ENCODE results near the gene CPT1B. TPM values are rescaled to one million over a fixed set of nuclear protein-coding genes. Genes with fewer than 3 reads are reported as not detected.
A peak's percentile ranks its signal among the peaks of the same experiment; 100 is the strongest.

CPT1B gene
- total and polyA plus RNA-seq, 2 of the 8 experiments (the other 6 are each of a cell fraction or from before 2014, with no cell fraction given) = 34.2 to 36.2 TPM

DNA sequence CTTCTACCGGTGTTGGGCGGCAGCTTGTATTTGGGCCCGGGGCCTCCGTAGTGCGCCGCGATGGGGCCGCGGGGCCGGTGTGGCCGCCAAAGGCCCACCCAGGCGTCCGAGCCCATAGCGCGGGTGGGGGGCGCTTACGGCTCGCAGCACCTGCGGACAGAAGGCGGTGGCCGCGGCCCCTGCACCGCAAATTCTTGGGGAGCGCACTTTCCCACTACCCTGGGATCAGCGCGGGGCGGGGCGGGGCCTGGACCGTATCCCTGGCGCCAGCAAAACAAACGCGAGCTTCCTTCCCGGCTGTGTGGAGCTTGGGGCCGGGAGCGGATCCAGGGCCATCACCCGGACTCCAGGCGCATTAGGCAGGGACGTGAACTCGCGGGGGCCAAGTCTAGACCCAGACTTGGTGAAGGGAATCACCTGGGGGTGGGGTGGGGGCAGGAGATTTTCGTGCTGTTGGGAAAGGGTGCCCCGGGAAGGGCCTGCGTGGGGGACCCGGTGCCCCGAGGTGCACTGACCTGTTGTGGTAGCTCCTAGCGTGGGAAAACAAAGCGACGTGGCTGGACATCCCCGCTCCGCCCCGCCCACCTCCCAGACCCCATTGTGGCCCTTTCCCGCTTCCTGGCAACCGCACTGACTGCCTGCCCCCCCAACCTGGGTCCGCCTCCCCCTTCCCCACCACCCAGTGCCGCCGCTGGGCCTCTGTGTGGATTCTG is 46.1 kb downstream of the CPT1B start:
- Histone ChIP-seq H3K27ac (ENCODE audit: low read depth, low read length) (no peak overlapping the region), H2AFZ (ENCODE audit: low read length) (no peak overlapping the region; the same call in 1 of the 2 replicates), H3K79me2 (ENCODE audit: control insufficient read depth in 1 of 2, insufficient read depth in 2 of 2, low read length in 2 of 2) (no peaks in the 10 kb centered on the region), H3K27me3 (replicated peaks in 1 of 4; ENCODE audit: control insufficient read depth in 3 of 4, extremely low read depth in 1 of 4, insufficient read depth in 3 of 4, low read length in 3 of 4) (peaks cover 43 to 65% (median 58%) of the 10 kb centered on the region in 4 experiments), H4K91ac (replicated peaks; ENCODE audit: insufficient read length, low read length) (no peak overlapping the region), H3K56ac (replicated peaks; ENCODE audit: insufficient read length, low read depth, low read length) (no peak overlapping the region), H2BK20ac (ENCODE audit: low read length) (no peak overlapping the region), H3K9ac (replicated peaks in 1 of 4; ENCODE audit: extremely low read depth in 1 of 4, low read depth in 3 of 4, low read length in 3 of 4) (0 out of 7 replicates have a peak overlapping the region, but pooled peaks of 1 of the 4 experiments have one; percentile 35), H3K4me3 (ENCODE audit: extremely low read depth in 1 of 4, insufficient read depth in 2 of 4, low read depth in 3 of 4, low read length in 4 of 4) (peak overlapping the region; percentile 27 to 68 (median 48)), H3K4me2 (ENCODE audit: insufficient read depth in 1 of 2, low read depth in 2 of 2, low read length in 2 of 2) (peak overlapping the region; percentile 51 to 92), H3K36me3 (ENCODE audit: control insufficient read depth in 2 of 4, insufficient read depth in 4 of 4, low read length in 3 of 4) (no peaks in the 10 kb centered on the region), H3K14ac (ENCODE audit: insufficient read length) (no peak overlapping the region), H3K4me1 (replicated peaks in 1 of 4; ENCODE audit: control insufficient read depth in 3 of 4, insufficient read depth in 4 of 4, low read length in 3 of 4) (peaks cover 0 to 18% (median 7%) of the 10 kb centered on the region in 4 experiments; a peak in 5 of 7 replicates), H3K9me3 (ENCODE audit: insufficient read depth in 2 of 2, low read depth in 1 of 2, low read length in 1 of 2) (no peaks in the 10 kb centered on the region), H3K23ac (ENCODE audit: insufficient read length) (no peak overlapping the region), H4K20me1 (replicated peaks in 1 of 2; ENCODE audit: control insufficient read depth in 1 of 2, insufficient read depth in 2 of 2, low read length in 2 of 2) (peaks cover 5 to 14% of the 10 kb centered on the region in 2 experiments), H2BK5ac (ENCODE audit: low read depth, low read length) (no peak overlapping the region), H2BK12ac (ENCODE audit: low read depth, low read length) (no peak overlapping the region), H3K79me1 (ENCODE audit: low read depth, low read length) (no peaks in the 10 kb centered on the region), H4K5ac (ENCODE audit: insufficient read length, low read depth, low read length) (no peak overlapping the region), H2BK120ac (replicated peaks; ENCODE audit: low read depth, low read length) (no peak overlapping the region), H2AK5ac (ENCODE audit: low read depth, low read length) (no peak overlapping the region), H3K18ac (ENCODE audit: extremely low read depth, low read length) (no peak overlapping the region; the same call in 1 of the 2 replicates), H3K23me2 (ENCODE audit: low read depth, low read length) (peaks cover 18% of the 10 kb centered on the region; the same call in 1 of the 2 replicates), H2BK15ac (ENCODE audit: low read length) (no peak overlapping the region), H3K4ac (replicated peaks; ENCODE audit: insufficient read length, low read depth, low read length) (no peak overlapping the region), H4K8ac (ENCODE audit: extremely low read depth, insufficient read depth, low read length) (no peak overlapping the region; the same call in 1 of the 2 replicates)
- WGBS, 2 experiments (ENCODE audit: extremely low coverage in 1 of 2, insufficient coverage in 1 of 2, insufficient read length in 1 of 2, insufficient replicate concordance in 2 of 2, low coverage in 1 of 2, low lambda C conversion rate in 2 of 2, missing lambda C conversion rate in 1 of 2) = 4% methylated on average over 41 of the region's 56 CpGs; no CpG with 5 or more reads in 1 of the 2 experiments
- ChIA-PET CTCF (ENCODE audit: partially characterized antibody) (interaction anchor here (1.0 kb wide), 3 partner anchors 31 to 157 kb away, joined by 3 to 4 read pairs (median 3); partner anchors contain the start of gene SYCE3), POLR2A (ENCODE audit: partially characterized antibody) (interaction anchor here (0.7 kb wide), 1 partner anchor 19 kb away, joined by 3 read pairs; no protein-coding TSS in a partner anchor)
- DNase-seq (ENCODE audit: low read depth in 1 of 2, low spot score in 2 of 2) (peak in 1 of 2 experiments; percentile 77), FAIRE-seq (no peak)
- TF ChIP-seq POLR2A (IDR thresholded peaks at IDR 0.05; ENCODE audit: control extremely low read depth in 1 of 2, low read depth in 2 of 2, low read length in 2 of 2) (no peak), EGR1 (IDR thresholded peaks at IDR 0.05; ENCODE audit: borderline replicate concordance, low read depth, low read length) (no peak), NRF1 (IDR thresholded peaks at IDR 0.05; ENCODE audit: low read depth, low read length) (no peak), NANOG (IDR thresholded peaks at IDR 0.05; ENCODE audit: insufficient read depth, low read depth, low read length, poor library complexity, severe bottlenecking) (no peak), KDM4A (IDR thresholded peaks at IDR 0.05; ENCODE audit: low read depth, low read length, severe bottlenecking) (peak; percentile 70), CBX8 (IDR thresholded peaks at IDR 0.05; ENCODE audit: borderline replicate concordance, low read depth, low read length) (no peak), EP300 (IDR thresholded peaks at IDR 0.05; ENCODE audit: borderline replicate concordance in 1 of 2, low read depth in 2 of 2, low read length in 2 of 2) (no peak), RNF2 (IDR thresholded peaks at IDR 0.05; ENCODE audit: borderline replicate concordance, low read depth, low read length, missing control alignments, poor library complexity, severe bottlenecking) (peak; percentile 37), SP2 (IDR thresholded peaks at IDR 0.05; ENCODE audit: low read length) (no peak), SUZ12 (IDR thresholded peaks at IDR 0.05; ENCODE audit: low read length) (peak; percentile 32), YY1 (IDR thresholded peaks at IDR 0.05; ENCODE audit: low read depth, low read length) (no peak), SP4 (IDR thresholded peaks at IDR 0.05; ENCODE audit: low read length) (no peak)
